Inflammatory macrophage treated with lipopolysaccharide for 1 hour (primary cell): Measurements from ENCODE around the gene RNLS.

Experiments used
- DNase-seq, 2 donors: peaks; one replicate each; pipeline ENCODE4 v3.0.0-alpha.2; 2020 to 2022

The RNLS gene

DNA sequence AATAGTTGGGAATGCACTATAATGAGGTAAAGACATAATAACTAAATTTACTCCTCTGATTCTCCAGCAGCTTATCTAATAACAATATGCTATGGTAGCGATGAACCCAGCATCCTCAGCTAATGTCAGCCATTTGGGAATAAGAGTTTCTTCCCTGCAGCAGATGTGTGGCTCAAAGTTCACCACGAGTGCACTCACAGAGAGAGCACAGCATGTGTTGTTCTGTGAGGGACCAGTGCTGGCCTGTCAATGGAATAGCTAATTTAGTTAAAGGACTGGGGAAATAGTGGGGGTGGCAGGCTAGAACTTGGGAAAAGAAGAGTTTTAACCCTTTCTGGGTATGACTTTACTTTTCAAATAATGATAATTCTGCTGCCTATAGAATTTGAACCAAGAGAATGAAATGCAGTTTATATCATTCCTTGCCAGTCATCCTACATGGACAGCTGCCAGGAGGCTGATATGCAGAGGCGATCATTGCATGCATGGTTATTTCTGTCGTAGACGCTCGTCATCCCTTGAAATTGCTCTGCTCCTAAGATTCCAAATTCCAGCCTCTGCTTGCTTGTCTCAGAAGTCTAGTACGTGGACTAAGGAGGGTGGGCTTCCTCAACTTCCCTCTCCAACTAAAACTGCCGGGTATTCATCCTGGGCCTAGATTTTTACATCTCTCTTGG is 355.6 kb downstream of the RNLS start:
- DNase-seq, result no peak

DNA sequence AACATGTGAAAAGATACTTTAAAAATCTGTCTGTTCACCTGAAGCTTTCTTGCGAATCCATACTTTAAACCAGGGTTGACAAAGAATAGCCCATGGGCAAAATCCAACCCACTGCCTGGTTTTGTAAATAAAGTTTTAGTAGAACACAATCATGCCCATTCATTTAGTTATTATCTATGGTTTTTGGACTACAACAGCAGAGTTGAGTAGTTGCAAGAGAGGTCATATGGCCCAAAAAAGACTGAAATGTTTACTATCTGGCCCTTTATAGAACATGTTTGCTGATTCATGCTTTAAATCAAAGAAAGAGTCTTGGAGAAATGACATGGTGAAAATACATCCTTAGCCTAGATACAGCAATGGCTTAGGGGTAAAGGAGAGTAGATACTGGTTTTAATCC is 356.2 kb downstream of the RNLS start:
- no peak for DNase-seq

DNA sequence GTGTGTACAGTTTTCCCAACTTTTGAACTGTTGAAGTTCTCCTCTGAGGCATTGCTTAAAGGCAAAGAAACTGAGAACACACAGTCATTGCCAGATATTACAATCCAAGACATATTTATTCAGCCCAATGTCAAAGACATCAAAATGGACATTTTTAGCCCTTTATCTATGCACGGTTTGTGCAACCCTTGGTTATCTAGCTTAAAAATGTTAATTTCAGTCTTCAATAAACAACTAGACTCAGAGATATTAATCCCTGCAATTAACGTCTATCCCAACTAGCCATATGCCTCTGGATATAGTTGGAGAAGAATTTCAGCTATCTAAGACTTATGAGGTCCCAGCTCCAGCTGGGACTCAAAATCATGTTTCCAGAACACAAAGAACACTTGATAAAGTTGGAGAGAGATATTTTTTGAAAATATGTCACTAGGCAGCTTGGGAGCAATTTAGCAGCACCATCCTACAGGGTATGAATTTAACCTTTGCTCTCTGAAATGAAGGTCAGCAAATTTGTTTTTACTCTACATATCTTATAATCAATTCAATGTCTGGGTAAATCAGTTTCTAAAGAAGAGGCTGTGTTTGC is 357.0 kb downstream of the RNLS start:
- DNase-seq, result no peak
